Frontal cortex (tissue), 4 donors: ENCODE measurements around the gene KCNK2. TPM values are rescaled to one million over a fixed set of nuclear protein-coding genes. Genes with fewer than 3 reads are reported as not detected.
A peak's percentile ranks its signal among the peaks of the same experiment; 100 is the strongest.

Experiments used
- DNase-seq, 2 donors: peaks; one replicate each; pipeline ENCODE4 v3.0.0; 2012; ENCODE audit warnings: low spot score in 2 of 2
- FAIRE-seq: peaks from 2 replicates; lab custom pipeline; 2012; peaks lifted over from hg19 to GRCh38; lab: Jason Lieb, UNC
- total RNA-seq: library from RNA; depleted of rRNA; stranded (reverse); fragments of >200 nt; gene quantifications from one replicate; pipeline ENCODE4 v1.2.3, GENCODE V29; 2014
- donor health status: control.
- donor health status: control.
- donor health status: control.

The KCNK2 gene
- 78.7 TPM for total RNA-seq

GRCh38 chr1:215082532-215083382, at the start of gene KCNK2:
Gene KCNK2 (plus strand): TSS chr1:215082737. CDS start chr1:215083386, 649 bp downstream.
- FAIRE-seq (no peak), DNase-seq (peak in 1 of 2 donors; percentile 26)

- DNase-seq (no peak), FAIRE-seq (no peak)
Measured at GRCh38 chr1:215032911-215033526, 49.5 kb upstream of the KCNK2 start.

- no peak for DNase-seq
- FAIRE-seq: no peak
Measured at GRCh38 chr1:215040190-215040589, 42.3 kb upstream of the KCNK2 start.

GRCh38 chr1:215043401-215043800, 39.1 kb upstream of the KCNK2 start:
- FAIRE-seq: no peak
- DNase-seq: no peak

GRCh38 chr1:215044151-215044550, 38.4 kb upstream of the KCNK2 start:
- no peak for FAIRE-seq
- DNase-seq: no peak

GRCh38 chr1:215045698-215046308, 36.7 kb upstream of the KCNK2 start:
- no peak for DNase-seq
- no peak for FAIRE-seq

- FAIRE-seq (no peak), DNase-seq (no peak)
Measured at GRCh38 chr1:215052256-215053015, 30.1 kb upstream of the KCNK2 start.

- no peak for FAIRE-seq
- no peak for DNase-seq
Measured at GRCh38 chr1:215054266-215054665, 28.3 kb upstream of the KCNK2 start.

- FAIRE-seq: no peak
- no peak for DNase-seq
Measured at GRCh38 chr1:215055281-215055935, 27.1 kb upstream of the KCNK2 start.

- no peak for FAIRE-seq
- DNase-seq: no peak
Measured at GRCh38 chr1:215056584-215056983, 26.0 kb upstream of the KCNK2 start.

- FAIRE-seq (no peak), DNase-seq (no peak)
Measured at GRCh38 chr1:215059947-215060346, 22.6 kb upstream of the KCNK2 start.

- FAIRE-seq: no peak
- DNase-seq: no peak
Measured at GRCh38 chr1:215064327-215064726, 18.2 kb upstream of the KCNK2 start.

GRCh38 chr1:215071078-215071477, 11.5 kb upstream of the KCNK2 start:
- FAIRE-seq (no peak), DNase-seq (no peak)

GRCh38 chr1:215076322-215076721, 6.2 kb upstream of the KCNK2 start:
- DNase-seq: no peak
- no peak for FAIRE-seq

GRCh38 chr1:215079456-215079855, 3.1 kb upstream of the KCNK2 start:
- no peak for DNase-seq
- FAIRE-seq: no peak

GRCh38 chr1:215081661-215082531, 641 bp upstream of the KCNK2 start:
- FAIRE-seq: no peak
- DNase-seq: no peak

GRCh38 chr1:215083383-215083961, 935 bp downstream of the KCNK2 start:
- DNase-seq (no peak), FAIRE-seq (no peak)

- DNase-seq (no peak), FAIRE-seq (no peak)
Measured at GRCh38 chr1:215084621-215085020, 2.1 kb downstream of the KCNK2 start.
